Neural progenitor cell (in vitro differentiated cells): ENCODE results near the gene RREB1. TPM values are rescaled to one million over a fixed set of nuclear protein-coding genes. Genes with fewer than 3 reads are reported as not detected.
A peak's percentile ranks its signal among the peaks of the same experiment; 100 is the strongest.

Source experiments
- DNase-seq: peaks from one replicate; pipeline ENCODE4 v3.0.0-alpha.2; 2016; ENCODE audit warnings: low spot score
- H2AFZ ChIP-seq: fragments of 200-600 bp; sonication (generic); replicated peaks from 2 replicates; pipeline ENCODE4 v1.6.1; 2016; ENCODE audit warnings: antibody characterized with exemption
- H3F3A ChIP-seq: fragments of 200-600 bp; sonication (generic); 2 replicates; pipeline ENCODE4 v1.6.1; 2016; ENCODE audit warnings: antibody characterized with exemption, low read depth
- H3K27ac ChIP-seq: fragments of 200-600 bp; sonication (generic); 2 replicates; pipeline ENCODE4 v1.5.1; 2016; ENCODE audit warnings: mild to moderate bottlenecking
- H3K27me3 ChIP-seq: fragments of 200-600 bp; sonication (generic); 2 replicates; pipeline ENCODE4 v1.6.1; 2016; ENCODE audit warnings: mild to moderate bottlenecking, moderate library complexity
- H3K36me3 ChIP-seq: fragments of 200-600 bp; sonication (generic); 2 replicates; pipeline ENCODE4 v1.5.1; 2016
- H3K4me1 ChIP-seq: fragments of 200-600 bp; sonication (generic); 2 replicates; pipeline ENCODE4 v1.6.1; 2016; ENCODE audit warnings: mixed run types
- H3K4me2 ChIP-seq: fragments of 200-600 bp; sonication (generic); 2 replicates; pipeline ENCODE4 v1.6.1; 2016
- H3K4me3 ChIP-seq: fragments of 200-600 bp; sonication (generic); 2 replicates; pipeline ENCODE4 v1.5.1; 2016
- H3K79me2 ChIP-seq: fragments of 200-600 bp; sonication (generic); 2 replicates; pipeline ENCODE4 v1.6.1; 2016; ENCODE audit warnings: low read depth
- H3K9ac ChIP-seq: fragments of 200-600 bp; sonication (generic); 2 replicates; pipeline ENCODE4 v1.6.1; 2016
- H3K9me3 ChIP-seq: fragments of 200-600 bp; sonication (generic); 2 replicates; pipeline ENCODE4 v1.5.1; 2016; ENCODE audit warnings: low read depth
- H4K20me1 ChIP-seq: fragments of 200-600 bp; sonication (generic); 2 replicates; pipeline ENCODE4 v1.6.1; 2016; ENCODE audit warnings: low read depth
- H3K27ac Mint-ChIP-seq: 3 replicates; pipeline ENCODE4 v1.8.0; 2021; ENCODE audit warnings: mixed read lengths
- H3K27me3 Mint-ChIP-seq: 2 replicates; pipeline ENCODE4 v1.8.0; 2022; ENCODE audit warnings: low read depth, mild to moderate bottlenecking, inconsistent platforms, moderate library complexity, mixed read lengths; ENCODE audit not compliant: insufficient read depth
- H3K36me3 Mint-ChIP-seq: 3 replicates; pipeline ENCODE4 v1.8.0; 2021; ENCODE audit warnings: mixed read lengths
- H3K4me1 Mint-ChIP-seq: 3 replicates; pipeline ENCODE4 v1.8.0; 2021; ENCODE audit warnings: mixed read lengths
- H3K4me3 Mint-ChIP-seq: 3 replicates; pipeline ENCODE4 v1.8.0; 2021; ENCODE audit warnings: mild to moderate bottlenecking, moderate library complexity, mixed read lengths
- H3K9me3 Mint-ChIP-seq: 3 replicates; pipeline ENCODE4 v1.8.0; 2020; ENCODE audit warnings: mixed read lengths
- CTCF ChIP-seq: fragments of 200-600 bp; sonication (generic); IDR thresholded peaks from 2 replicates; pipeline ENCODE4 v1.5.1; 2017; ENCODE audit warnings: antibody characterized with exemption, mild to moderate bottlenecking
- EZH2 ChIP-seq: fragments of 200-600 bp; sonication (generic); IDR thresholded peaks from 2 replicates; pipeline ENCODE4 v1.6.1; 2017; ENCODE audit warnings: antibody characterized with exemption, mild to moderate bottlenecking, moderate library complexity
- EZH2phosphoT487 ChIP-seq: fragments of 200-600 bp; sonication (generic); IDR thresholded peaks from 2 replicates; pipeline ENCODE4 v1.6.1; 2017; ENCODE audit warnings: antibody characterized with exemption
- total RNA-seq: library from RNA; depleted of rRNA; stranded (reverse); fragments of >200 nt; gene quantifications from 2 replicates; pipeline ENCODE4 v1.2.3, GENCODE V29; 2015; ENCODE audit warnings: low replicate concordance

Gene RREB1
- total RNA-seq, 1 donor from 2014 or later = 12.1 TPM

GRCh38 chr6:7151381-7151780, 43.6 kb downstream of the RREB1 start:
- H3K79me2 ChIP-seq = peaks cover 39% of the 10 kb centered on the region
- H3K4me1 ChIP-seq = peaks cover 44% of the 10 kb centered on the region
- peak overlapping the region; percentile 34 for H3K27ac Mint-ChIP-seq

GRCh38 chr6:7152462-7152861, 44.7 kb downstream of the RREB1 start:
- Histone ChIP-seq H3K4me2 (no peak overlapping the region), H4K20me1 (peaks cover 56% of the 10 kb centered on the region), H3K27ac (no peak overlapping the region), H3K4me1 (peaks cover 40% of the 10 kb centered on the region), H3K4me3 (no peak overlapping the region), H2AFZ (no peak overlapping the region), H3F3A (peaks cover 18% of the 10 kb centered on the region), H3K9ac (no peak overlapping the region), H3K36me3 (no peaks in the 10 kb centered on the region), H3K79me2 (peaks cover 37% of the 10 kb centered on the region), H3K27me3 (peaks cover 34% of the 10 kb centered on the region), H3K9me3 (no peaks in the 10 kb centered on the region)
- Mint-ChIP-seq H3K36me3 (no peaks in the 10 kb centered on the region), H3K27me3 (no peaks in the 10 kb centered on the region), H3K27ac (no peak overlapping the region), H3K4me3 (no peak overlapping the region), H3K9me3 (no peaks in the 10 kb centered on the region), H3K4me1 (peaks cover 61% of the 10 kb centered on the region)
- TF ChIP-seq CTCF = no peak
- TF ChIP-seq EZH2 = no peak
- TF ChIP-seq EZH2phosphoT487 = no peak
- DNase-seq = no peak

More at GRCh38 chr6:7151381-7151780, 43.6 kb downstream of the RREB1 start:
- H3F3A ChIP-seq = peaks cover 22% of the 10 kb centered on the region
- no peaks in the 10 kb centered on the region for H3K36me3 ChIP-seq
- no peaks in the 10 kb centered on the region for H3K36me3 Mint-ChIP-seq
- H3K4me3 Mint-ChIP-seq = no peak overlapping the region
- H3K27ac ChIP-seq = no peak overlapping the region
- TF ChIP-seq EZH2phosphoT487 (no peak), CTCF (no peak), EZH2 (no peak)
- H3K4me2 ChIP-seq = no peak overlapping the region
- H3K9me3 ChIP-seq = no peaks in the 10 kb centered on the region
- DNase-seq = no peak
- no peak overlapping the region for H2AFZ ChIP-seq
- no peak overlapping the region for H3K9ac ChIP-seq
- peaks cover 69% of the 10 kb centered on the region for H3K4me1 Mint-ChIP-seq
- H3K27me3 Mint-ChIP-seq = no peaks in the 10 kb centered on the region
- peaks cover 25% of the 10 kb centered on the region for H3K27me3 ChIP-seq
- H3K4me3 ChIP-seq = no peak overlapping the region
- H4K20me1 ChIP-seq = peaks cover 45% of the 10 kb centered on the region
- no peaks in the 10 kb centered on the region for H3K9me3 Mint-ChIP-seq

- peaks cover 29% of the 10 kb centered on the region for H3K79me2 ChIP-seq
- H3K4me1 Mint-ChIP-seq = peaks cover 67% of the 10 kb centered on the region
Observed at GRCh38 chr6:7153789-7154188, 46.0 kb downstream of the RREB1 start.

More at GRCh38 chr6:7153789-7154188, 46.0 kb downstream of the RREB1 start:
- H3K27ac Mint-ChIP-seq = no peak overlapping the region
- no peaks in the 10 kb centered on the region for H3K36me3 ChIP-seq
- no peak overlapping the region for H3K4me3 Mint-ChIP-seq
- H3K36me3 Mint-ChIP-seq = peaks cover 3% of the 10 kb centered on the region
- peaks cover 11% of the 10 kb centered on the region for H3F3A ChIP-seq
- TF ChIP-seq EZH2phosphoT487 (no peak), CTCF (no peak), EZH2 (no peak)
- no peak overlapping the region for H2AFZ ChIP-seq
- H4K20me1 ChIP-seq = peaks cover 69% of the 10 kb centered on the region
- no peaks in the 10 kb centered on the region for H3K9me3 ChIP-seq
- H3K27ac ChIP-seq = no peak overlapping the region
- no peaks in the 10 kb centered on the region for H3K27me3 Mint-ChIP-seq
- no peak overlapping the region for H3K4me2 ChIP-seq
- H3K4me3 ChIP-seq = no peak overlapping the region
- H3K9me3 Mint-ChIP-seq = no peaks in the 10 kb centered on the region
- H3K9ac ChIP-seq = no peak overlapping the region
- peaks cover 40% of the 10 kb centered on the region for H3K4me1 ChIP-seq
- peaks cover 39% of the 10 kb centered on the region for H3K27me3 ChIP-seq
- DNase-seq = no peak
